Upper lobe of left lung (tissue), 4 donors: Measurements from ENCODE around the gene CACNG8.

Experiments
- CTCF ChIP-seq, 6 experiments: fragments of 450-650 bp in 4 of 6; fragments of 200-600 bp in 2 of 6; sonication (generic) in 2 of 6; IDR thresholded peaks; one replicate each; pipeline ENCODE4 v1.5.1; 2016 to 2019; ENCODE audit warnings: antibody characterized with exemption in 6 of 6
- EP300 ChIP-seq, 4 donors: sonication (generic); formaldehyde crosslinking; IDR thresholded peaks; one replicate each; pipeline ENCODE4 v1.5.1; 2017; ENCODE audit warnings: antibody characterized with exemption in 4 of 4, control low read depth in 2 of 4
- POLR2A ChIP-seq, 4 donors: fragments of 450-650 bp; IDR thresholded peaks; one replicate each; pipeline ENCODE4 v1.5.1; 2016 to 2017; ENCODE audit warnings: antibody characterized with exemption in 4 of 4, mild to moderate bottlenecking in 2 of 4
- POLR2AphosphoS5 ChIP-seq, 2 donors: sonication (generic); formaldehyde crosslinking; IDR thresholded peaks; one replicate each; pipeline ENCODE4 v1.5.1; 2017; ENCODE audit warnings: antibody characterized with exemption in 2 of 2

GRCh38 chr19:53944933-53945332 is 17.8 kb upstream of the CACNG8 start:
- TF ChIP-seq CTCF (IDR thresholded peaks at IDR 0.05) = no peak
- no peak for TF ChIP-seq POLR2A (IDR thresholded peaks at IDR 0.05)
- no peak for TF ChIP-seq POLR2AphosphoS5 (IDR thresholded peaks at IDR 0.05)
- TF ChIP-seq EP300 (IDR thresholded peaks at IDR 0.05) = no peak
